HG02759 (cell line): Measurements from ENCODE around the gene PNN.
A peak's percentile ranks its signal among the peaks of the same experiment; 100 is the strongest.

Source experiments
- ATAC-seq: cut with Tn5 transposase; IDR thresholded peaks from one replicate; pipeline ENCODE4 v1.9.1; 2021; ENCODE audit warnings: mild to moderate bottlenecking, moderate library complexity; ENCODE audit not compliant: unreplicated experiment

PNN gene

DNA sequence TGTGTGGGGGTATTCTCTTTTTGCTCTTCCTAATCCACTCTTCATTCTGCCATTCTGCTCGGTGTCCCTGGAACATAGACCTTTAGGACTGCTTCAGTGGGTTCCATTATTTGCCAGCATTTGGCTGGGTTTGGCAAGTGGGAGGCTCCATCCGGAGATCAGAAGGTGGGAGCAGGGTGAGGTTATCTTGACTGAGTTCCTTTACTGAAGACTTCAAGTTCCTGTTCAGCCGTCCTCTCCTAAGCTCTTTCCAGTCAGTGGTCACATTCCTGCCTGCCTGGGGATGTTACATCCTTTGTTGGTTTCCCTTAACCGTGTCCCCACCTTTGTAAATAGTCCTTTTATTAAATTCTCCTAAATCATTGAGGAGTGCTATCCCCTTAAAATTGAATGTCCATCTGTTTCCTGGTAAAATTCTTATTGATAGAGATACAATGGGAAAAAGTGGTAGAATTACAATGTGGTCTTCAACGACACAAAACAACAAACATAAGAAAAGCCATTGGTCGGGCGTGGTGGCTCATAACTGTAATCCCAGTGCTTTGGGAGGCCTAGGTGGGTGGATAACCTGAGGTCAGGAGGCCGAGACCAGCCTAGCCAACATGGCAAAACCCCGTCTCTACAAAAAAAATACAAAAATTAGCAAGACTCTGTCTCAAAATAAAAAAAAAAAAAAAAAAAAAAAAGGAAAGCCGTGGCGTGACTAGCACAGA is 53.6 kb downstream of the PNN start:
- ATAC-seq, result no peak

DNA sequence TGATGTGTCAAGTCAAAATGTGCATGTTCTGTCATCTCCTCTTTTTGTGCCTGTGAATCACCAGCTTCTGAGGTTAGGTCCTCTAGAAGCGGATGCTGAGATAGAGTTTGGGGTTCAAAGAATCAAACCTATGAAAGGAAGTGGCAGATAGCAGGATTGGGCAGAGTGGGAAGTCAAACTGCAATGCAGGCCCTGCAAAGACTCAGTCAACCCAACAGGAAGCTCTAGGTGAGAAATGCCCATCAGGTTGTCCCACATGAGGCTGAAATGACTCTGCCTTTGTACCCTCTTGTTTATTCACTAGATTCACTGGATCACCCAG is 54.1 kb downstream of the PNN start:
- ATAC-seq, result no peak

DNA sequence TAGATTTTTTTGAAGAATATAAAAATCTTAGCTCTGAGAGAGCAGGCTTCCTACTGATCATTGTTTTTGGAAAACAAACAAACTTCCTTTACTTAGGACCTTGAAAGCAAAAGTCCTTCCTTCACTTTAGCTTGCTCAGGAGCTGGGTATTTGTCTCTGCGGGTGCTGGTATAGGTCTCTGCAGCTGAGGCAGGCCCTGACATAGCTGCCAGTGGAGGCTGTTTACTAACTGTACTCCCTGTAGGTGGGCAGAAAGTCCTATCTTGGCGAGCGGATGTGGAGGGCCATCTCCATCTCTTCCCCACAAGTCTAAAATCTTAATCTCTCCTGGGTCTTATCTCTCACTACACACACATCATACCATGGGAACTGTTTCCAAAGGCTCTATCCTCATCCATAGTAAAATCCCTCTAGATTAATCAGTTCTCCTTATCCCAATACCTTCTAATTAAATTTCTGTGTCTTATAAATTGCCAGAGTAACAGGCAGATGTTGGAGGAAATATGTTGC is 54.6 kb downstream of the PNN start:
- no peak for ATAC-seq

DNA sequence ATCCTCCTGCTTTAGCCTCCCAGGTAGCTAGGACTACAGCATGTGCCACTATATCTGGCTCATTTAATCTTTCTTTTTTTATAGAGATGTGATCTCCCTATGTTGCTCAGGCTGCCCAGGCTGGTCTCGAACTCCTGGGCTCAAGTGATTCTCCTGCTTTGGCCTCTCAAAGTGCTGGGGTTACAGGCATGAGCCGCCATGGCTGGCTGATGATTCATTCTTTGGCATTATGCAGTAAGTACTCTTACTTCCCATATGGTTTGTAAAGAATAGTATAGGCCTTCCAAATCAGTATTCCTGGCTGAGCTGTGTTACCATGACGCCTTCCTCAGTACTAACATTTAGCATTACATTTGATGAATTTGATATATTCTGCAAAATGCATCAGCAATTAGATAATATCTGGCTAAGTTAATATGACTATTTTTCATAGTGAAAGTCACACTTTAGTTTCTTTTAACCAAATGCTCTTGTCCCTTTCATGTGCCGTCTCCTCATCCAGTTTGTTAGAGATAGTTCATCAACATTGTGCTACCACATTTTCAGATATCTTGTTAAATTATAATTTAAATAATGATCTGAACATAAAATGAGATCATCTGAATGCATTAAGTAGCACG is 55.5 kb downstream of the PNN start:
- ATAC-seq, result no peak

DNA sequence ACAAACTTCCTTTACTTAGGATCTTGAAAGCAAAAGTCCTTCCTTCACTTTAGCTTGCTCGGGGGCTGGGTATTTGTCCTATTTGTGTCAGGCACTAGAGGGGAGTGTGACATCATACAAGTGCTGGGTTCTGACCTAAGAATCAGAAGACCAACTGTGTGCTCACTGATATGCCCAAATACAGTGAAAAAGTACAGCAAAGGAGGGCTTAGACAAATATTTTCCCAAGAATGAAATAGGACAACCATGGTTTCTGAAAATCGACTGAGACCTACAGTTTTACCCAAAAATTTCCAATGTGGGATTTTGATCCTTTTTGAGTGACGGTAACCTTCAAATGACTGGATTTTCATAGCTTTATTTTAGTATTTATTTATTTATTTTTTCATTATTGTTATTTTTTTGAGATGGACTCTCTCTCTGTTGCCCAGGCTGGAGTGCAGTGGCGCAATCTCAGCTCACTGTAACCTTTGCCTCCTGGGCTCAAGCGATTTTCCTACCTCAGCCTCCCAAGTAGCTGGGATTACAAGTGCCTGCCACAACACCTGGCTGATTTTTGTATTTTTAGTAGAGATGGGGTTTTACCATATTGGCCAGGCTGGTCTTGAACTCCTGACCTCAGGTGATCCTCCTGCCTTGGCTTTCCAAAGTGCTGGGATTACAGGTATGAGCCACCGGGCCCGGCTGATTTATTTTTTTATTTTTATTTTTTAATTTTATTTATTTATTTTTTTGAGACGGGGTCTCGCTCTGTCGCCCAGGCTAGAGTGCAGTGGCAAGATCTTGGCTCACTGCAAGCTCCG is 56.9 kb downstream of the PNN start:
- ATAC-seq, result peak; percentile 85
